Skeletal muscle cell (primary cell): ENCODE data around the gene ANKRD23.

Experiments
- DNase-seq: peaks from one replicate; pipeline ENCODE4 v3.0.0-alpha.2; 2010; ENCODE audit warnings: low read depth
- H3K4me3 ChIP-seq: 2 replicates; pipeline ENCODE4 v1.5.1; 2011; ENCODE audit warnings: low read depth, mild to moderate bottlenecking, control low read depth, low read length, moderate library complexity

ANKRD23 gene

DNA sequence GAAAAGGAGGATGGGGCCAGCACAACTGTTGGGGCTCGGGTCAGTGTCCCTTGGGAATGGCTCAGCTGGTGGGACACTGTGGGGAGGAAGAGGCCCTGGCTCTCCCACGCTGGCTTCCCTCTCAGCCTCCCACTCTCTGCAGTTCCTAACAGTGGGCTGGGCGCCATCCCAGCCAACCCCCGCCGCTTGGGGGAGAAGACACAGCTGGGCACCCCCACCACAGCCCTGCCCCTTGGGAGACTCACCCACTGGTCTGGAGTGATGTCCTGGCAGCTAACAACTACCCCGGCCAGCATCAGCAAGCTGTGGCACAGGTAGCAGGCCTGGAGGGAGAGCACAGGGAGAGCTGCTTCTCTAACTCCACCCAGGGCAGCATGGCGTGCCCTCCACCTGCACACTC, 34.4 kb upstream of the ANKRD23 start:
- no peak overlapping the region for H3K4me3 ChIP-seq
- no peak for DNase-seq

DNA sequence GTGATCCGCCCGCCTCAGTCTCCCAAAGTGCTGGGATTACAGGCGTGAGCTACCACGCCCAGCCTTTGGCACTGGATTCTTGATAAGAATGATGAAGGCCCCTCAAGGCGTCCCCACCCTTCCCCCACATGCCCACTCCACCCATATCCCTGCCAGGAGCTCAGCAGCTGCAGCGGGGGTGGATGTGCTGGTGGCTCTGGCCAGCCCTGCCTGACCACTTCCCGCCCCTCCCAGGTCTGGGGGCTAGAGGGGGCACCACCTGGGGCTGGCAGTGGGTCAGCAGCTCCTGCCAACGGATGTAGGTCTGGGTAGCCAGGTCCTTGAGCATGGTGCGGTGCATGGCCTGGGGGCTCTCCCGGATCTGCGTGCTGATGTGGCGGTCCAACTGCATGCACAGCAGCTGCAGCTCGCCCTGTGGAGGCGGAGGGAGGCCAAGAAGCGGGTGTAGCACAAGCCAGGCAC, 33.8 kb upstream of the ANKRD23 start:
- no peak overlapping the region for H3K4me3 ChIP-seq
- DNase-seq, result no peak

DNA sequence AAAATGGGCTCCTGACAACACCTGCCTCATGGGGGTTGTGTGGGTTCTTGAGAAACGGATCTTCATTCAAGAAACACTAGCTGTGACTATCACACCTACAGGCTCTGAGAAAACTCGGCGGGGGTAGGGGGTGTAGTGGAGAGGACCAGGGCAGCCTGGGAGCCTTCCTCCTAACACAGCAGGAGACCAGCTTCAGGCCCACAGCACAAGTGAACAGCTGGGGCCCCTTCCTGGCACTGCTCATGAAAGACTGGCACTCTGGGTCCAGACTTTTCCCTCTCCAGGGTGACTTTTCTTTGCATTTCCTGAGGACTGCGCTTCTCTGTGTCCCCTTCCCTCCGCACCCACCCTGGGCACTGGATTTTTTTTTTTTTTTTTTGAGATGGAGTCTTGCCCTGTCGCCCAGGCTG, 33.2 kb upstream of the ANKRD23 start:
- no peak for DNase-seq

DNA sequence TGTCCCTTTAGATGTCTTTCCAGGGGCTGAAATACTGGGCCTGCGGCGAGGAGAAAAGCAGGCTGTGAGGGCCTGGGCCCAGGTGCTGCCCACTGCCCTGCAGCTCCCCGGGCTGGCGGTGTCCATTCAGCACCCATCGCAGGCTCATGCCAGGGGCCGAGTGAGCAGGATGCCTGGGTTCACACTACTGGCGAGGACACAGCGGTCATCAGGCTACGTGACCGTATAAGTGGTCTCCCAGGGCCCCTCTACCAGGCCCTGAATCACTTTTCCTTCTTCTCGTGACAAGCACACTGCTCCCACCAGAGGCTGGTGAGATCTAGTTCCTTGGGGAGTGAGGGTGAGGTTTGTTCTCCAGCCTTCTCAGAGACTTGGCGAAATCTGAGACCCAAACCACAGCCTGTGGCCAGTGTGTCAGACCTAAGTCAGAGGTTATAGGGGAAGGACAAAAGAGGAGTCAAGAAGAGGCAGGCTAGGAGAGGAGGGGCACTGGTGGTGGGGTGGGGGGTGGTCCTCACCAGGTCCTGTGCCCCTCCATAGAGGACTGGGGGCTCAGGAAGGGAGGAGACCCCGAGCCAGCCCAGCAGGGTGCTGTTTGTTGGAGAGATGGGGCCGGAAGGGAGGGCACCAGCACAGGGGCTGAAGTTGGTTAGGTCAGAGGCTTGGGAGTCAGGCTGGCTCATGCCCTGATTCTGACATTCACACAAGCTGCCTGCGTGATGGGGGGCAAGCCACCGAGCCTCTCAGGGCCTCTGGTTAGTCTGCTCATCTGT, 32.6 kb upstream of the ANKRD23 start:
- no peak for DNase-seq

More for the DNA sequence above, 33.2 kb upstream of the ANKRD23 start:
- no peak overlapping the region for H3K4me3 ChIP-seq

DNA sequence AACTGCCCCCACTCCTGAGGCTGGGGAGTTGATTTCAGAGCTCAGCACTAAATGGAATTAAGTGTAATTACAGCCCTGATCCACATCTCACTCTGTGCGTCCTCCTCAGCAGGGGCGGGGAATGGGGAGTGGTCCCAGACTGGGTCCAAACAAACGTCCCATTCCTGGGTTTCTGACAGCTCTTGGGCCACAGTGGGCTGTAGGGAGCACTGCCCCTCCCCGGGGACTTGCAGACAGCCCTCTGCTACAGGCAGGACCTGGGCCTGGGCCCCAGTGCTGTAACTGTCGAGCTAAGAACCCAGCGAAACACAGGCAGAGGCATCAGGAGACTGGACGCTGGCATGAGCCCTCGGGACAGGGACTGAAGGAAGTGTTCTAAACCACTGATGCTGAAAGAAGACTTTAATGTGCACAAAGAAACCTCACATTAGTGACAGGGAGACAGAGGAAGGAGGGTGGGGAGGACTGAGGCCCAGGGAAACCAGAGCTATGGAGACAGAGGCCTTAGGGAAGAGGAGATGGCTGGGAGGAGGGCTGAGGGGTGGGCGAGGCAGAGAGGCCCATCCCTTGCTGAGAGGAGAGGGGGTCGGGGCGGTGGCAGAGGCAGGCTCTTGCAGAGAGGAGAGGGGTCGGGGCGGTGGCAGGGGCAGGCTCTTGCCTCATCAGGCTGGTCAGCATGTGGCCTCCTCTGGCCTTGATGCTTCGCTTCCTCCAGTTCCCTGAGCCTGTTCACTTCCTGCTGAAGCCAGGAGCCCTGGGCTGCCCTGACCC, 31.9 kb upstream of the ANKRD23 start:
- no peak for DNase-seq
- H3K4me3 ChIP-seq, result no peak overlapping the region

More for the DNA sequence above, 32.6 kb upstream of the ANKRD23 start:
- no peak overlapping the region for H3K4me3 ChIP-seq

DNA sequence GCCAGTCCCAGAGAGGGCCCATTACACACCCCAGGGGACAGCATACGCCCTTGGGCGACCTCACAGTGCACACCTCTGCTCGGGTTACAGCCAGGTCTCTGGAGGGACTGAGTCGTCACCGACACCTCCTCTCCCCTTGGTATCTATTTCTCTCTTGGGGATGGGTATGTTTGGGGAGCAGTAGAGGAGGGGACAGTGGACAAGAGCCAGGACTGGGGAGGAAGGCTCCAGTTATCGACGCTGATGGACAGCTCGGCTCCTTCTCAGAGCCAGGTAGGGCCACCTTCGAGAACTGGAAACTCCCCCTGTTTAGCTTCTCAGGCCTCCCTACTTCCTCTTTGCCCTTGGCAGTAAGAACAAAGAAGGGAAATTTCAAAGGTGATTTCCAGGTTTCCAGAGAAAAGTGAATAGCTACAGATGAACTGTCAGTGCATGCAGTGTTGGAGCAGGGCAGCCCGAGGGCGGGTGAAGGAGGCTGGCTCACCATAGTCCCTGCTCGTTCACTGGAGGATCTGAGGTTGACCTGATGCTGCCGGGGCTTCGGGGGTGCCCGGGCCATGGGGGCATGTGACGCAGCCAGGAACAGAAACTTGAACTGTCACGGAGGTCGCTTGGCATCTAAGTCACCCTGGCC, 30.5 kb upstream of the ANKRD23 start:
- H3K4me3 ChIP-seq, result no peak overlapping the region
- DNase-seq, result no peak

DNA sequence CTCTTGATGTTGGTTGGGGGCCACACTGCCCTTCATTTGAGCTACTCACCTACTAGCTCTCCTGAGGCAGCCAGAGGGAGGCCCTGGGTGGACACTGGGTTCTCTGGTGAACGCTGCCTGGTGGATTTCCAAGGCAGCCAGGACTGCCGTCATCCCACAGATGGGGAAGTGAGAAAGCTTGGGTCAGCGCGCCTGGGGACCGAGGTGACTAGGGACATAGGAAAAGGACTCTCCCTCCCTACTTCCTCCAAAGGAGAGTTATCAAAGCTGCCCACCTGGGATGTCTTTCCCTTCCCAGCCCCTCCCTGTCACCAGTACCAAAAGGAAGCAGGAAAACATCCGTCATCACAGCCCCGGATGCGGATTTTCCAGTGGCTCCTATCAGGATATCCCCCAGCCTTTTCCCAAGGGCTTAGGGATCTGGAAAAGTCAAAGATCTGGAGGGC, 29.9 kb upstream of the ANKRD23 start:
- H3K4me3 ChIP-seq, result no peak overlapping the region
- no peak for DNase-seq

DNA sequence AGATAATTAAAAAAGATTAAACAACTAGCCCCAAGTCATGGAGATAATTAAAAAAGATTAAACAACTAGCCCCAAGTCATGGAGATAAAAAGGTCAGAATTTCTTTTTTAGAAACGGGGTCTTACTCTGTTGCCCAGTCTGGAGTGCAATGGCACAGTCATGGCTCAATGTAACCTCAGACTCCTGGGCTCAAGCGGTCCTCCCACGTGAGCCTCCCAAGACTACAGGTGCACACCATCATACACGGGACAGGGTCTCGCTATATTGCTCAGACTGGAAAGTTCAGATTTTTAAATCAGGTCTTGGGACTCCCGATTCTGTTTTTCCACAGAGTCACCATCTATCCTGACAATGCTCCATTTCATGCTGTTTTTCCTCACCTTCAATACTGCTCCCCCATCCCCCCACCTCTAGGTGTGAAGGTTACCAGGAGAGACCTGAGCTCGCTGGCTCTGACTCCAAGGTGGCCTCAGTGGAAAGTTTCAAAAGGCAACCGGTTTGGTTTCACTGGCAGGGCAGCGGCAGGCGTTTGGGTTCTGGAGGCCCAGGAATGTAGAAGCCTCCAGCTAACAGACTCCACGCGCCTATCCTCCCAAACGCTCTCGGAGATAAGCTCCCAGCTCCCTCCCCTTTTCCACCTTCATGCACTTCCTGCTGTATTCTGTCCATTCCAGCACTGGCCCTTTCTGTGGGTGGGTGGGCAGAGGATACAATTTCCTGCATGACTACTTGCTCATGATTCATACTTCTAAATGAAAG, 28.9 kb upstream of the ANKRD23 start:
- no peak overlapping the region for H3K4me3 ChIP-seq
- no peak for DNase-seq

DNA sequence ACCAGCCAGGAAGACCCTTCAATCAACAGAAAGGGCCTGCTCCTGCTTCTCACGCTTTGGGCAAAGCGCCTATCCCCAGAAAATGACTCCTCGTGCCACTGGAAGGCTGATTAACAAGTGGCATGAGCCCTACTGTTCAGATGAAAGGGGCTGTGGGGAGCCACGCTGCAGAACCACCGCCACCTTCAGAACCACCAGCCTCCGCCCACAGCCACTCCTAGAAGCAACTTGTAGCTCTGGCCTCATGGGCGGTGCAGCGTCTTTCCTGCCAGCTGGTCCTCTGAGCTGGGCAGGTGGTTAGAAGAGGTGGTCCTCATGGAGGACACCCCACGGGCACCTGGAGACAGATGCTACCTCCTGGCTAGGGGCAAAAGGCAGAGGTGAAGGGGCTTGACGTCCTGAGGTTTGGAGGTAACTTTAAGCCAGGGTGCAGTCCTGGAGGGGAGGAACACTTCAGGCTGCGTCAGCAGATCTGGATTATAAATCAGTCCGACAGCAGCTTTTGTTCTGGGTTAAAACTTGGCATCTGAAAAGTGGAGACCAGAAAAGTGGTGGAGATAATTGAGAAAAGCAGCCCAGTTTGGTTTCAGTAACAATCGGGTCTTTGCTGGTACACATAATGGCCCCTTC, 26.9 kb upstream of the ANKRD23 start:
- no peak for DNase-seq
- peak overlapping the region; percentile 77 for H3K4me3 ChIP-seq

DNA sequence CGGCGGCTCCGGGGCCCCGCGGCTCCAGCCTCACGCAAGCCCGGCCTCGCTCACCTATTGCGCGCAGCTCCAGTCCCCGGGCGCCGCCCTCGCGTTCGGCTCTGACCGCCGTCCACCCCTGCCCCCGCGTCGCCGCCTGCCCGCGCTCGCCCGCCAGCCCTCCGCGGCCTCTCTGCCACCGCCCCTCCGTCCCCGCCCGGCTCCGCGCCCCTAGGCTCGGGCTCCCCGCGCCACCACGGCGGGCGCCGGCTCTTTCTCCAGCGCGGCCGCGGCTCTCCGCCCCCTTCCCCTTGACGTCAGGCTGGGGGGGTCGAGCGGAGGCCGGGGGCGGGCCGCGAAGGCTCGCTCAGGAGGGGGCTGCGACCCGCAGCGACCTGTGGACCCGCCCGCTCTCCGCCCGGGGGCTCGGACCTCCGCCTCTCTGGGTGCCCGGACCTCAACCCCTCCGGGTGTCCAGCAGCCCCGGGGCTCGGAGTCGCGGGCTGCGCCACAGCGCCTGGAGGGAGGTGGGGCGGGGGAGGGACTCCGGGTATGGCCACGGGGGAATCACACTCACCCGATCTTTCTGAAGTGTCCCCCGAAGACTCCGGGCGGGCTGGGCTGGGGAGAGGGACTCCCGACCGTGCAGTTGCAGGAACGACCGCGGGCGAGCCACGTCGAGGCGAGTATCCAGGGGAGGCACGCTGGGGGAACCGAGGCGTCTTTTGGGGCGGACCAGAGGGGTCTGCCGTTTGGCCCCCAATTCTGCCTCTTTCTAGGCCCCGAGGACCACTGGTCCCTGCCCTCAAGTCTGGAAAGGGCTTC, 26.2 kb upstream of the ANKRD23 start, which contains the start of gene SEMA4C:
Gene SEMA4C (minus strand): TSS at position 259 of the 804 bp plus-strand sequence. CDS start 2,194 bp downstream, outside the sequence.
- H3K4me3 ChIP-seq, result peak within 1 kb of the TSS; percentile 77
- DNase-seq, result no peak

DNA sequence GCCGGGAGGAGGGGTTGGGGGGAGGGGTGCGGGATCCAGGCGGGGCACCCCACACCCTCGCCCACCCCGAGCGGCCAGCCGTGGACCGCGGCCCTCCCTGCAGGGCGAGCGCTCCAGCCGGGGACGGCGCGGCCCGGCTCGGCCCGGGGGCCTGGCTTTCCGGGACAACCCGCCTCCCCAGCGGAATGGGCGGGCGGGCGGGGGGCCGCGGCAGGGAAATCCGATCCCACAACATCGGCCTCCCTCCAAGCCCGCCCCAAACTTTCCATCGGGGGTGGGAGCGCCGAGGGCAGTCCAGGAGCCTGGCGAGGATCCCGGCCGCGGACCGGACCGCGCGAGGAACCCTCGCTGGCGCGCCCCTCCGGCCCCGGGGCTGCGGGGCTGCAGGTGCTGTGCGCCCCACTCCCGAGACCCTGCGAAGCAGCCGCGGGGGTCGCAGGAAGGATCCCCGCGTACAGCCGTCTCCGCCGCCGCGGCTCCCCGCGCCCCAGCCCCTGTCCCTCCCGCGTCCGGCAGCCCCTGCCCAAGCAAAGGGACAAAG, 25.5 kb upstream of the ANKRD23 start:
- H3K4me3 ChIP-seq, result peak overlapping the region; percentile 77
- no peak for DNase-seq

DNA sequence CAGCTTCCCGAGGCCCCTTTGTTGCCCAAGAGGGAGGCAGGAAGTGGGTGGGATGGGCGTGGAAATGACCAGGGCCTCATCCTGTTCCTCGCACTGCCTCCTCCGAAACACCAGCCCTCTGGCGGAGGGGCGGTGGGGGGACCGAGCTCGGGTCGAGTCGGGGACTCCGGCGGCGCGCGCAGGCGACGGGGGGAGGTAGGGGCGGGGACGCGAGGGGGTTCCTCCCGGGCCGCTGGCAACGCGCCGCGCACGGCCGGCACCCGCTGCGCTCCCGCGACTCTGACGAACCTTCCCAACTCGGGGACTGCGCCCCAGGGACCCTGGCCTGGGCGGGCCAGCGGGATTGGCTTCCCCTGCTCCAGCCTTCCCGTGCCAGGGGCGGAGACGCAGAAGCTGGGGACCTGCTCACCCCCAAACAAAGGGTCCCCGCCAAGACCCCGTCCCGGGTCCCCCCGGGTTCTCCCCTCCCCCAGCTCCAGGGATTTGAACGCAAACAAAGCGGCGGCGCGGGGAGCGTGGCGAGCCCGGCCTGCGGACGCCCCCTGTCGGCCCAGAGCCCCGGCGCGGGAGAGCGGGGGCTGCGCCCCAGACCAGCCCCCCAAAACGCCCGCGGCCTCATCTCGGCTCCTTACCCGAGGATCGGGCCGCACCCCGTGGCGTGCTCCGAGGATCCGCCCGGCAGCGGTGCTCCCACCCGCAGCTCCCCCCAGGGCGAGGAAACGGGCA, 24.9 kb upstream of the ANKRD23 start:
- peak; percentile 84 for DNase-seq
- peak overlapping the region; percentile 77 for H3K4me3 ChIP-seq

DNA sequence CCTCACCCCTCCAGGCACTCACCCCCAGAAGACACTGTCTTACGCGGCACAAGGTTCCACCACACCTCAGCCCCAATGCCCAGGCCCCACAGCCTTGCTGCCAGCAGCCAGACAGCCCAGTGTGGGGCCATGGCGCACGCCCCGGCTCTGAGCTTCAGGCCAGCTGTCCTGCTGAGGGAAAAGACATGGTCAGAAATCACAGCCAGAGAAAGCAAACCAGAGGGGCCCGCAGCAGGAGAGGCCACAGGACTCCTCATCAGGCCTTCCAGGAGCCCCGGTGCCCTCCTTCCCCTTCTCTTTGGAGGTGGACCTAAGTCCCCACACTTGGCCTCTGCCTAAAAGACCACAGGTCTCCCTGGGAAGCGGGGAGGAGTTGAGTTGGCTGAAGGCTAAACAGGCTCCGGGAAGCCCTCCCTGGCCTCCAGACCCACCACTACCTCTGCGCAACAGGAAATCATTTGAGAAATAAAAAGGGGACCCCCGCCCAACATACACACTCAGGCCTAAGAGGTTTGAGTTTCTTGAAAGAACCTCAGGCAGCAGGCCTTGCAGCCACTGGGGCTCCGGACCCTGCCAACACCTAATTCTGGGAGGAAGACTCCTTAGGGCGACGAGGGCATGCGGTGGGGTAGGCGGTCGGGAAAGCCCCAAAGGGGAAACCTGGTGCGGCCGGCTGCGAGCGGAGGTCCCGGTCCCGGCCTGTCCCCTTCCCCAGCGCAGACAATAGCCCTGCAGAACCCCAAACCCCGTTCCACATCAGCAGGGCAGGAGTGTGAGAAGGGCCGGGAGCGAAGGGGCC, 24.1 kb upstream of the ANKRD23 start:
- peak overlapping the region; percentile 77 for H3K4me3 ChIP-seq
- no peak for DNase-seq

DNA sequence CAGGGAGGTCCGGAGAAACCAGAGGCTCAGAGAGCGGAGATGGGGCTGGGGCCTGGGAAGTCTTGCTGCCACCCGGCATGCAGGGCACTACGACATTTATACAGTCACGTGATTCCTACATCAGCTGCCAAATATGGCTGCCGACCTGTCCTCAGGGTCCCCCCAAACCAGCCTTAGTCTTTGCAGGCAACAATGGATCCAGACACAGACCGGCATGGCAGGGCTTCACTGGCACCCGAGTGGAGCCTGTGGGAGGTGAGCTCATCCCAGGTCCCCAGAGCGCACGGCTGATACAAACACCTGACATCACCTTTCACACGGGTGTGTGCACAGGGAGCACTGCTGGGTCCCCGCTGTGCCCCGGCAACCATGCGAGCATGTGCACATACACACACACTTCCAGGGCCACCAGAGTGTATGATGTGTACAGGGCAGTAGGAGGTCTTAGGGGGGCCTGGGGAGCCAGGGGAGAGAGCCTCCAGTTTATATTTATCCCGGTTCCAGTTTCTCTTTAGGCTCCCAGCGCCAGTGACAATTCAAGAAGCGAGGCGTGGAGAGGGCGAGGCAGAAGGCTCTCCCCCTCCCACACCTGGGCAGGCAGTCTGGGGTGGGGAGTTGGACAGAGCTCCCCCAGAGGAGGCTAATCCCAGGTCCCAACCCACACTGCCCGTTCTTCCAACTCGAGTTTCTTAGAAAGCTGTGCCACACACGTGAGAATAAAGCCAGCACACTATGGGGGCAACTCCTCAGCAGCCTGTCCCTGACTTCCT, 23.4 kb upstream of the ANKRD23 start:
- peak overlapping the region; percentile 77 for H3K4me3 ChIP-seq
- DNase-seq, result no peak

DNA sequence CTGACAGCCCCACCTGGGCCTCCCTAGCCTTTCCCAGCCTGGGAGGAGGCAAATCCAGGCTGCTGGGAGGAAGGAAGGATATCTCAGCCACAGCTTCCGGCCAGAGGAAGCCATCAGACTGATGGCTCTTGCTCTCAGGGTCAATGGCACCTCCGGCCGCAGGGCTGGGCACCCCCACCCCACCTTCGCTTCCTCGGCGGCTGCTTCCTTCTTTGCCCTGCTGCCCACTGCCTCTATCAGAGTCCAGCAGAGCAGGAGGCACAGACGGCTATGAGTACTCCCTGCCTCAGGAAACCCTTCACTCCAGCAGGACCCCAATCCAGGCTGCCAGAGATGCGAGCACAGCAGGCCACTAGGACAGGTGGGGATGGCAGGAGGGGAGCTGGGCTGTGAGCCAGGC, 22.8 kb upstream of the ANKRD23 start:
- DNase-seq, result no peak
- peak overlapping the region; percentile 77 for H3K4me3 ChIP-seq

DNA sequence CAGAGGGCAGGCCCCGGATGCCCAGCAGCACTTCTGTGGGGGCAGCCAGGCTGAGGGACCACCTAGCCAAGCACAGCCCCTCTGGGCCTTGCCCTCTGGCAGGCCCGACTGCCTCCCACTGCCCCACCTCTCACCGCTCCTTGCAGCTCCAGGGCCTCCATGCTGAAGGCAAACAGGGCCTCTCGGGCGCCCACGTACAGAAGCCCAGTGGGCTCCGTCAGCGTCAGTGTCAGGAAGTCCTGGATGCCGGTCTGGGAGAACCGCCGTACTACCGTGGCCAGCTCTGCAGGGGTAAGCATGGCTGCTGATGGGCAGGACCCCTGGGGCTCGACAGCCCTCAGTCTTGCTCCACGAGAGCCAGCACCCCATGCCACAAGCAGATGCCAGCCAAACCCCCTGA, 22.3 kb upstream of the ANKRD23 start:
- no peak overlapping the region for H3K4me3 ChIP-seq
- DNase-seq, result no peak
